H1 (cell line): Measurements from ENCODE around the gene SEMA7A. TPM values are rescaled to one million over a fixed set of nuclear protein-coding genes. Genes with fewer than 3 reads are reported as not detected.
A peak's percentile ranks its signal among the peaks of the same experiment; 100 is the strongest.

Experiments used
- CTCF ChIA-PET: fragments of 300-600 bp; sonication (Branson Sonifier 250); formaldehyde crosslinking; loops from one replicate; lab custom pipeline; 2021; ENCODE audit not compliant: partially characterized antibody; lab: Charles Lee
- POLR2A ChIA-PET: fragments of 300-600 bp; sonication (Branson Sonifier 250); formaldehyde crosslinking; loops from one replicate; lab custom pipeline; 2021; ENCODE audit warnings: inconsistent platforms; ENCODE audit not compliant: partially characterized antibody; lab: Charles Lee
- DNase-seq, 2 experiments: peaks; one replicate each; pipeline versions ENCODE4 v3.0.0 to v3.0.0-alpha.2; 2010 to 2022; ENCODE audit warnings: low spot score in 2 of 2, low read depth in 1 of 2, mixed read lengths in 1 of 2
- FAIRE-seq: peaks from 2 replicates; lab custom pipeline; 2011; peaks lifted over from hg19 to GRCh38; lab: Jason Lieb, UNC
- H2AFZ ChIP-seq: 2 replicates; pipeline ENCODE4 v1.8.1; 2012; ENCODE audit warnings: low read length, inconsistent platforms
- H2AK5ac ChIP-seq: 2 replicates; pipeline ENCODE4 v1.6.1; 2013; ENCODE audit warnings: low read depth, low read length
- H2BK120ac ChIP-seq: replicated peaks from 2 replicates; pipeline ENCODE3; 2013; ENCODE audit warnings: low read depth, low read length, inconsistent platforms
- H2BK12ac ChIP-seq: 2 replicates; pipeline ENCODE4 v1.6.1; 2013; ENCODE audit warnings: low read depth, low read length
- H2BK15ac ChIP-seq: 2 replicates; pipeline ENCODE4 v1.6.1; 2013; ENCODE audit warnings: low read length
- H2BK20ac ChIP-seq: 2 replicates; pipeline ENCODE4 v1.6.1; 2013; ENCODE audit warnings: low read length
- H2BK5ac ChIP-seq: 2 replicates; pipeline ENCODE4 v1.6.1; 2013; ENCODE audit warnings: low read depth, low read length
- H3K14ac ChIP-seq: 2 replicates; pipeline ENCODE4 v1.6.1; 2013; ENCODE audit warnings: inconsistent platforms; ENCODE audit not compliant: insufficient read length
- H3K18ac ChIP-seq: 2 replicates; pipeline ENCODE4 v1.6.1; 2013; ENCODE audit warnings: low read length; ENCODE audit errors: extremely low read depth
- H3K23ac ChIP-seq: 2 replicates; pipeline ENCODE4 v1.6.1; 2013; ENCODE audit warnings: inconsistent platforms; ENCODE audit not compliant: insufficient read length
- H3K23me2 ChIP-seq: 2 replicates; pipeline ENCODE4 v1.6.1; 2013; ENCODE audit warnings: low read depth, low read length
- H3K27ac ChIP-seq: 2 replicates; pipeline ENCODE4 v1.6.1; 2011; ENCODE audit warnings: low read depth, low read length, inconsistent platforms
- H3K27me3 ChIP-seq, 4 experiments: replicated peaks in 1 of 4; 1 replicate in 1 of 4; 2 replicates in 3 of 4; pipeline versions ENCODE4 v1.6.1 to v1.8.1; 2011 to 2013; ENCODE audit warnings: low read length in 3 of 4, mild to moderate bottlenecking in 3 of 4, inconsistent platforms in 2 of 4, mixed read lengths in 2 of 4, moderate library complexity in 1 of 4; ENCODE audit not compliant: control insufficient read depth in 3 of 4, insufficient read depth in 3 of 4; ENCODE audit errors: extremely low read depth in 1 of 4
- H3K36me3 ChIP-seq, 4 experiments: 2 replicates each; pipeline versions ENCODE4 v1.6.1 to v1.8.1; 2011 to 2013; ENCODE audit warnings: mild to moderate bottlenecking in 4 of 4, low read length in 3 of 4, moderate library complexity in 2 of 4, control low read depth in 1 of 4, inconsistent platforms in 1 of 4; ENCODE audit not compliant: insufficient read depth in 4 of 4, control insufficient read depth in 2 of 4
- H3K4ac ChIP-seq: replicated peaks from 2 replicates; pipeline ENCODE3; 2013; ENCODE audit warnings: low read length, low read depth, mixed read lengths, inconsistent platforms; ENCODE audit not compliant: insufficient read length
- H3K4me1 ChIP-seq, 4 experiments: replicated peaks in 1 of 4; 1 replicate in 1 of 4; 2 replicates in 3 of 4; pipeline versions ENCODE4 v1.6.1 to v1.8.1; 2011 to 2013; ENCODE audit warnings: low read length in 3 of 4, inconsistent platforms in 2 of 4, mixed read lengths in 1 of 4; ENCODE audit not compliant: insufficient read depth in 4 of 4, control insufficient read depth in 3 of 4
- H3K4me2 ChIP-seq, 2 experiments: 2 replicates each; pipeline versions ENCODE4 v1.6.1 to v1.8.1; 2011 to 2013; ENCODE audit warnings: low read depth in 2 of 2, low read length in 2 of 2, control low read depth in 1 of 2, inconsistent platforms in 1 of 2, mild to moderate bottlenecking in 1 of 2; ENCODE audit not compliant: insufficient read depth in 1 of 2
- H3K4me3 ChIP-seq, 4 experiments: fragments of 200-600, 300-600 bp in 1 of 4; sonication (generic), shearing (Covaris generic), sonication (Bioruptor Twin) in 1 of 4; 2 replicates each; pipeline versions ENCODE4 v1.5.1 to v1.8.1; 2011 to 2016; ENCODE audit warnings: low read length in 4 of 4, low read depth in 3 of 4, control low read depth in 2 of 4, inconsistent platforms in 2 of 4, mild to moderate bottlenecking in 2 of 4, mixed read lengths in 1 of 4, moderate library complexity in 1 of 4; ENCODE audit not compliant: insufficient read depth in 2 of 4; ENCODE audit errors: extremely low read depth in 1 of 4
- H3K56ac ChIP-seq: replicated peaks from 2 replicates; pipeline ENCODE3; 2013; ENCODE audit warnings: low read depth, mild to moderate bottlenecking, mixed read lengths, low read length, inconsistent platforms; ENCODE audit not compliant: insufficient read length
- H3K79me1 ChIP-seq: 2 replicates; pipeline ENCODE4 v1.6.1; 2013; ENCODE audit warnings: low read depth, low read length, control low read depth
- H3K79me2 ChIP-seq, 2 experiments: 2 replicates each; pipeline versions ENCODE4 v1.6.1 to v1.8.1; 2012 to 2013; ENCODE audit warnings: low read length in 2 of 2, mild to moderate bottlenecking in 2 of 2, inconsistent platforms in 1 of 2; ENCODE audit not compliant: insufficient read depth in 2 of 2, control insufficient read depth in 1 of 2
- H3K9ac ChIP-seq, 4 experiments: replicated peaks in 1 of 4; 1 replicate in 1 of 4; 2 replicates in 3 of 4; pipeline versions ENCODE4 v1.6.1 to v1.8.1; 2011 to 2013; ENCODE audit warnings: low read depth in 3 of 4, low read length in 3 of 4, control low read depth in 2 of 4, mild to moderate bottlenecking in 2 of 4, moderate library complexity in 2 of 4, inconsistent platforms in 1 of 4; ENCODE audit errors: extremely low read depth in 1 of 4
- H3K9me3 ChIP-seq, 2 experiments: 2 replicates each; pipeline versions ENCODE4 v1.6.1 to v1.8.1; 2012 to 2013; ENCODE audit warnings: mild to moderate bottlenecking in 2 of 2, moderate library complexity in 2 of 2, control low read depth in 1 of 2, inconsistent platforms in 1 of 2, low read depth in 1 of 2, low read length in 1 of 2, mixed read lengths in 1 of 2; ENCODE audit not compliant: insufficient read depth in 2 of 2
- H4K20me1 ChIP-seq, 2 experiments: replicated peaks in 1 of 2; 2 replicates each; pipeline versions ENCODE3 to v1.8.1; 2011 to 2013; ENCODE audit warnings: inconsistent platforms in 2 of 2, low read length in 2 of 2, mild to moderate bottlenecking in 1 of 2; ENCODE audit not compliant: insufficient read depth in 2 of 2, control insufficient read depth in 1 of 2
- H4K5ac ChIP-seq: 2 replicates; pipeline ENCODE4 v1.6.1; 2013; ENCODE audit warnings: low read length, low read depth, mixed read lengths, inconsistent platforms; ENCODE audit not compliant: insufficient read length
- H4K8ac ChIP-seq: 2 replicates; pipeline ENCODE4 v1.8.0; 2013; ENCODE audit warnings: mild to moderate bottlenecking, moderate library complexity, low read length, inconsistent platforms; ENCODE audit not compliant: insufficient read depth; ENCODE audit errors: extremely low read depth
- H4K91ac ChIP-seq: replicated peaks from 2 replicates; pipeline ENCODE3; 2013; ENCODE audit warnings: low read length, mixed read lengths, inconsistent platforms; ENCODE audit not compliant: insufficient read length
- GABPA ChIP-seq: IDR thresholded peaks from 2 replicates; pipeline ENCODE4 v1.6.1; 2011; ENCODE audit warnings: mild to moderate bottlenecking, low read length, moderate library complexity, borderline replicate concordance; ENCODE audit not compliant: insufficient read depth
- MAFK ChIP-seq: IDR thresholded peaks from 2 replicates; pipeline ENCODE4 v1.6.1; 2012; ENCODE audit warnings: low read depth, mild to moderate bottlenecking, improper control_type of control experiment, low read length
- POLR2A ChIP-seq, 2 experiments: IDR thresholded peaks; 1 replicate in 1 of 2; 2 replicates in 1 of 2; pipeline ENCODE4 v1.6.1; 2011; ENCODE audit warnings: low read depth in 2 of 2, low read length in 2 of 2, mild to moderate bottlenecking in 2 of 2; ENCODE audit errors: control extremely low read depth in 1 of 2
- RNF2 ChIP-seq: fragments of 200-900, 300-1000 bp; sonication (generic); IDR thresholded peaks from 2 replicates; pipeline ENCODE4 v1.7.1; 2016; ENCODE audit warnings: borderline replicate concordance, low read depth, mild to moderate bottlenecking, antibody characterized with exemption, low read length; ENCODE audit not compliant: poor library complexity, severe bottlenecking; ENCODE audit errors: missing control alignments
- TBP ChIP-seq: IDR thresholded peaks from 2 replicates; pipeline ENCODE4 v1.6.1; 2011; ENCODE audit warnings: low read depth, low read length, improper control_type of control experiment
- TCF12 ChIP-seq: IDR thresholded peaks from 2 replicates; pipeline ENCODE4 v1.6.1; 2011; ENCODE audit warnings: low read depth, mild to moderate bottlenecking, low read length
- YY1 ChIP-seq: IDR thresholded peaks from 2 replicates; pipeline ENCODE4 v1.6.1; 2011; ENCODE audit warnings: low read depth, mild to moderate bottlenecking, low read length
- WGBS, 2 experiments: shearing (Covaris generic) in 1 of 2; methylation state at CpG; one replicate each; pipeline versions ENCODE4 v1.1.6 to v1.1.7; 2013 to 2015; ENCODE audit warnings: low lambda C conversion rate in 2 of 2, mixed read lengths in 2 of 2, inconsistent platforms in 1 of 2, low coverage in 1 of 2, missing lambda C conversion rate in 1 of 2; ENCODE audit not compliant: insufficient replicate concordance in 2 of 2, insufficient coverage in 1 of 2, insufficient read length in 1 of 2; ENCODE audit errors: extremely low coverage in 1 of 2, missing lambda C conversion rate in 1 of 2; 5-methylcytosine and 5-hydroxymethylcytosine counted together
- polyA plus RNA-seq, 7 experiments: library from polyadenylated mRNA; depleted of rRNA in 3 of 7; stranded (reverse) in 5 of 7; unstranded in 2 of 7; fragments of >200 nt in 5 of 7; fragments of 200-250 nt in 2 of 7; gene quantifications; 1 replicate in 5 of 7; 2 replicates in 1 of 7; 4 replicates in 1 of 7; pipeline versions ENCODE4 v1.2.1 to v1.2.3, GENCODE V29; 2011 to 2013; ENCODE audit warnings: missing spikeins in 2 of 7, mixed read lengths in 2 of 7
- total RNA-seq: library from RNA; stranded (reverse); fragmentation: NEBNext Ultra II Directional; extraction: Animal tissue kit (Norgen Biotek cat#: 25700); gene quantifications from 2 replicates; pipeline ENCODE4 v1.2.1, GENCODE V29; 2021

Gene SEMA7A
- total and polyA plus RNA-seq, 2 of the 8 experiments (the other 6 are each of a cell fraction or from before 2014, with no cell fraction given), result 10.7 to 15.0 TPM

- DNase-seq (no peak), FAIRE-seq (no peak)
- Histone ChIP-seq H3K79me2 (no peaks in the 10 kb centered on the region), H2BK12ac (no peak overlapping the region), H3K9me3 (no peaks in the 10 kb centered on the region), H3K27me3 (no peaks in the 10 kb centered on the region), H3K9ac (no peak overlapping the region), H4K20me1 (peaks cover 2 to 4% of the 10 kb centered on the region in 2 experiments), H3K4me2 (no peak overlapping the region), H3K4me3 (no peak overlapping the region), H2BK20ac (no peak overlapping the region), H2BK15ac (no peak overlapping the region), H2BK120ac (no peak overlapping the region), H3K23ac (no peak overlapping the region), H2AFZ (no peak overlapping the region), H3K23me2 (peaks cover 3% of the 10 kb centered on the region; the same call in 1 of the 2 replicates), H4K8ac (no peak overlapping the region; the same call in 1 of the 2 replicates), H3K56ac (peak overlapping the region; percentile 2), H3K14ac (no peak overlapping the region), H4K91ac (no peak overlapping the region), H3K27ac (no peak overlapping the region), H3K36me3 (peaks cover 0 to 9% (median 4%) of the 10 kb centered on the region in 4 experiments; a peak in 6 of 8 replicates), H3K4ac (no peak overlapping the region), H4K5ac (no peak overlapping the region), H3K18ac (no peak overlapping the region), H3K79me1 (no peaks in the 10 kb centered on the region), H3K4me1 (peaks cover 0 to 3% (median 0%) of the 10 kb centered on the region in 4 experiments; a peak in 1 of 7 replicates), H2BK5ac (no peak overlapping the region; the same call in 1 of the 2 replicates), H2AK5ac (no peak overlapping the region)
- ChIA-PET POLR2A (interaction anchor here (0.9 kb wide), 1 partner anchor 20 kb away, joined by 3 read pairs; the partner anchor contains the start of gene SEMA7A), CTCF (interaction anchor here (1.1 to 1.2 kb wide), 2 partner anchors 10 to 29 kb away, joined by 3 read pairs; no protein-coding TSS in a partner anchor)
- WGBS, 2 experiments, result 91% methylated on average over 5 of the region's 5 CpGs; no CpG with 5 or more reads in 1 of the 2 experiments
- no peak for TF ChIP-seq MAFK
- TF ChIP-seq GABPA, result no peak
- no peak for TF ChIP-seq YY1
- no peak for TF ChIP-seq TBP
- no peak for TF ChIP-seq RNF2
- TF ChIP-seq POLR2A (IDR thresholded peaks at IDR 0.05; ENCODE audit: control extremely low read depth in 1 of 2, low read depth in 2 of 2, low read length in 2 of 2), result no peak
- no peak for TF ChIP-seq TCF12
These were observed 19.6 kb downstream of the SEMA7A start for GRCh38 chr15:74414081-74414580.
